GM12892 (cell line): ENCODE data around the gene ADD3.

ENCODE experiments used
- POLR2A ChIP-seq: IDR thresholded peaks from 2 replicates; pipeline ENCODE4 v1.6.1; 2011; ENCODE audit warnings: low read depth, low read length, control low read depth
- POLR2AphosphoS5 ChIP-seq: IDR thresholded peaks from 2 replicates; pipeline ENCODE4 v1.6.1; 2011; ENCODE audit warnings: low read depth, low read length, control low read depth

GRCh38 chr10:109969760-109970346 lies 37.9 kb upstream of the ADD3 start:
- TF ChIP-seq POLR2A (no peak), POLR2AphosphoS5 (no peak)
